ENCODE data around the gene STK39.

GRCh38 chr2:168175469-168175868 lies 71.9 kb downstream of the STK39 start:
- TF ChIP-seq CTCF (IDR thresholded peaks at IDR 0.05) (no peak), POLR2A (IDR thresholded peaks at IDR 0.05) (no peak)

Data from heart left ventricle (tissue), 13 donors.